KG1 (cell line): ENCODE results near the gene VPS11.
"Not testable (repeated sequence)": the region's sequence is repeated elsewhere in the genome, so short reads cannot be mapped to it uniquely, and the experiment has no call there.

Experiments used
- DNase-seq: peaks from one replicate; lab custom pipeline; 2025; lab: John Stamatoyannopoulos, UW

VPS11 gene

DNA sequence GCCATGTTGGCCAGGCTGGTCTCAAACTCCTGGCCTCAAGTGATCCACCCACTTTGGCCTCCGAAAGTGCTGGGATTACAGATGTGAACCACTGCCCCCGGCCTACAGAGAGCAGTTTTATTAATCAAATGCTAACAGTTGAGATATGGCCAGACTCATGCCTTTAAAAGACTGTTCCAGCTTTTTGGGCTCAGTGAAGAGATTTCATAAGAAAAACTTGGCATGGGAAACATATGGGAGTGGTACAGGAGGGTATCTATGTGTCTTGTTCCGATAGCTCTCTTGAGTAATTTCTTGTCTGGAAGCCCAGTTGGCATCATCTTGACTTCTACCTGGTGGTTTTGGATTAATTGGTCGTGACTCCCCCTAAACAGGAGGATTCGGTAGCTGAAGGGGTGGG is 28.7 kb upstream of the VPS11 start:
- no peak for DNase-seq

DNA sequence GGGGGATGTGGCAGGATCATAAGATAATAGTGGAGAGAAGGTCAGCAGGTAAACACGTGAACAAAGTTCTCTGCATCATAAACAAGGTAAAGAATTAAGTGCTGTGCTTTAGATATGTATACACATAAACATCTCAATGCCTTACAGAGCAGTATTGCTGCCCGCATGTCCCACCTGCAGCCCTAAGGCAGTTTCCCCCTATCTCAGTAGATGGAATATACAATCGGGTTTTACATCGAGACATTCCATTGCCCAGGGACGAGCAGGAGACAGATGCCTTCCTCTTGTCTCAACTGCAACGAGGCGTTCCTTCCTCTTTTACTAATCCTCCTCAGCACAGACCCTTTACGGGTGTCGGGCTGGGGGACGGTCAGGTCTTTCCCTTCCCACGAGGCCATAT is 28.1 kb upstream of the VPS11 start:
- DNase-seq, result not testable (repeated sequence)

DNA sequence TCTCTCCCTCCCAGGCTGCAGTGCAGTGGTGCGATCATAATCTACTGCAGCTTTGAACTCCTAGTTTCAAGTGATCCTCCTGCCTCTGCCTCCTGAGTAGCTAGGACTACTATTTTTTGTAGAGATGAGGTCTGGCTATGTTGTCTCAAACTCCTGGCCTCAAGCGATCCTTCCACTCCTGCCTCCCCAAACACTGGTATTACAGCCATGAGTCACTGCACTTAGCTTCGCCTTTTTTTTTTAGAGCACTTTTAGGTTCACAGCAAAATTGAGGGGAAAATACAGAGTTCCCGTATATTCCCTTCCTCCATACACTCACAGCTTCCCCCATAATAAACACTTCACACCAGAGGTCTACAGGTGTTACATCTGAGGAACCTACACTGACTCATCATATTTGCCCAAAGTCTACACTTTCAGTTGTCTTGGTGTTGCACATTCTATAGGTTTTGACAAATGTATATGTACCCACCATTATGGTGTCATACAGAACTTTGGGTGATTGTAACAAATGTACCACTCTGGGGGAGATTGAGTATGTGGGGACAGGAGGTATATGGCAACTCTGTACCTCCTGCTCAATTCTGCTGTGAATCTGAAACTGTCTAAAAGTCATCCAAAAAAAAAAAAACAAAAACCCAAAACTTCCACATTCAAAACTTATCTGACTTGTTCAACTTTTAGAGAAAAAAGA is 25.6 kb upstream of the VPS11 start:
- no peak for DNase-seq

- DNase-seq, result no peak
Observed at GRCh38 chr11:119042927-119043326, 24.7 kb upstream of the VPS11 start.

- DNase-seq, result no peak
Observed at GRCh38 chr11:119044708-119045107, 22.9 kb upstream of the VPS11 start.

DNA sequence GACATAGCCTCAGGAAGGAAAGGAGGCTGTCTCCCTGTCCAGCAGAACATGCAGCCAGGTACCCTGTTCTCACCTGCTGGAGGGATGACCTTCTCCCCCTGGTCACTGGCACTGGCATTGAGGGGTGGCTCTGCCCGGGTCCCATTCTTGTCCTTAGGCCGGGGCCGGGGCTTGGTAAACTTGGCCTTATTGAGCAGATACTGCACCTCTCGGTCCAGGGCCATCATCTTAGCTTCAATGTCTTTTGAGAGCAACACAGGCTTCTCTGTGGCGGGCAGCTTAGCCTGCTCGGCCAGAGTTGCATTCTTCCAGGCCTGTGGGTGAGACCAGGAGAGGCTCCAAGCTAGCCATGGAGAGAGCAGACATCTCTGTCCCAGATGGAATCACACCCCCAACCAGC is 21.1 kb upstream of the VPS11 start:
- DNase-seq, result no peak

GRCh38 chr11:119047205-119047604 is 20.4 kb upstream of the VPS11 start:
- no peak for DNase-seq

- no peak for DNase-seq
Observed at GRCh38 chr11:119048644-119049043, 19.0 kb upstream of the VPS11 start.

DNA sequence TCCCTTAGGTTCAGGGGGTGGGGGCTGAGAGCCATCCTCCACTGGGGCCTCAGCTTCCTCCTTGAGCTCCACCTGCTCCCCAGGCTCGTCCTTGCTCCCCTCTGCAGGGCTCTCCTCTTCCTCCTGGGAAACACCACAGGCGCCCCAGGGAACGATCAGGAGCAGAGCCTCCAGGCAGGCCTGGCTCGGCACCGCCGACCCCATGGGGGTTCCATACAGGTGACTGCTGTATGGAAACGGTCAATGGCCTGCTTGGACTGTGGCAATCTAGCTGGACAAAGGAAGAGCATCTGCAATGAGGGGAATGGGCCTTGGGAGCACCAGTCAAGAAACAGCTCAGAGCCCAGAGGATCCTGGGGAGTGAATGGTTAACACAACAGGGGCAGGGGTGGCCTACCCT is 18.5 kb upstream of the VPS11 start:
- no peak for DNase-seq

- DNase-seq, result no peak
Observed at GRCh38 chr11:119051440-119052162, 16.0 kb upstream of the VPS11 start.

GRCh38 chr11:119052163-119052814 is 15.3 kb upstream of the VPS11 start:
- DNase-seq, result no peak

- no peak for DNase-seq
Observed at GRCh38 chr11:119054418-119054817, 13.2 kb upstream of the VPS11 start.

DNA sequence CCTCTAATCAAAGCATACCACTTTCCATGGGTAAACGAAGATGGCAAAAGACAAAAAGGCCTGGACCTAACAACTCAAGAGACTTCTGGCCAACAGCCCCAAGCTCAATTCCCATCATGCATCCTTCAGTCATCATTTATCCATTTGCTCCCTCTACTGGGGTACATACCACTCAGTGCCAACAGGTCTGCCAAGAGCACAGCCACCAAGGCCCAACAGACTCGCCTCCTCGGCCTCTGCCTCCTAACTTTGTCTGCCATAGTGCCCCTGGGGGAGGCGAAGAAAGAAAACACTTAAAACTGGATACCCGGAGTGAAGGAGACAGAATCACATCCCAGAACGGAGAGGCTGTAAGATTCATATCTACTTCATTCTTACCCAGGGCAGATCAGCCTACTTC is 11.7 kb upstream of the VPS11 start:
- no peak for DNase-seq

DNA sequence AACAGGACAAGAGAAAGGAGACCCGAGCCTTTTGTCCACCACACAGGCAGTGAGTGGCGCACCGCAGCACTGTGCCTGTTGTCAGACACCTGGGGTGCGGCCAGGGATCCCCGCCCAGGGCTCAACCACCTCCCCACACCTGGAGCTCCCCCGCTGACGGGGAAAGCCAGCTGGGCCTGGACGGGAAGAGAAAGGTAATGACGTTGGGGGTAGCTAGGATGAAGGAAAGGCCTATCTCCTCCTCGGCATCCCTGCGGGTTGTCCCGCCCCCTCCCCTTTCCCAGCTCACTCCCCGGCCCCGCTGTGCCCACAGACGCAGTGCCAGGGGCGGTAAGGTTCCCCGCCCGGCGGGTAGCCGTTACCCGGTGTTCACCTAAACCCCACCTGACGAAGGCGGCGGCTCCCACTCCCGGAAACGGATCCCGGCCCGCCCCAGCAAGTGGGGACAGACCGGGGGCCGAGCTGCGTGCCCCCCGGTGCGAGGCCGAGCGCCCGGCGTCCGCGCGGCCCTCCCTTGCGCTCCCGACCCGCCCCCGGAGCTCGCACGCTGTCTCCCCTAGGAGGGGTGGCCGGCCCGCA is 11.1 kb upstream of the VPS11 start:
- no peak for DNase-seq

DNA sequence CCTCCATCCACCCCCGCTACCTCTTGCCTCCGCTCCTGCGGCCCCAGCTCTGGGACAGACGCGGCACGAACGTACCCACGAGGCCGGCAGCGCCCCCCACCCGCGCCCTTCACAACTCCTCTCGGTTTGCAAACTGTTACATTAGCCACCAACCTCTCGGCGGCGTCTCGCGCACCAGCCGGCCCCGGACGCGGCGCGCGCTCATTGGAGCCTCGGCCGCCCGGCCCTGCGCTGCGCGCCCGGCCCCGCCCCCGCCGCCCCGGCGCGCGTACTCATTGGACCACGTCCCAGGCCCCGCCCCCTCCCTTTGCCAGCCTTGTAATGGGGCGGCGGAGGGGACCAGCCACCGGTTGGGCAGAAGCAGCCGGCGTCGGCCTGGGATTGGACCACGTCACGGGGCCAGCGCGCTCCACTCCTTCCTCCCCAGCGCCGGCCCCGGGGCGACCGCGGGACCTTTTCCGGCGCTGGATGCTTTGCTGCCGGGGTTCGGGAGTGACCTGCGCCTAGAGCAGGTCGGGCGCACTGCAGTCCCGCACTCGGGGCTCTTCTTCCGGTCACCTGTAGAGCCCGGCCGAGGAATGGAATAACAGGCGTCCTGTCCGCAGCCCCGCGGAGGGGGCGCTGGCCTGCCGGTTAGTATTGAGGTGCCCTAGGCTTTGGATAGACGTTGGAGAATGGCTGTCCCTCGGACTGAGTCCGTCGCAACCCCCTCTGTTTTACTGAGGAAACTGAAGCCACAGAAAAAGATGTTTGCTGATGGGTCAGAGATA is 10.4 kb upstream of the VPS11 start, which contains the start of gene HYOU1:
HYOU1 (minus strand) TSS at position 206 of the 770 bp plus-strand sequence. CDS start 1,045 bp downstream, outside the sequence.
- peak; percentile 99 for DNase-seq

GRCh38 chr11:119059128-119059527 is 8.5 kb upstream of the VPS11 start:
- not testable (repeated sequence) for DNase-seq

GRCh38 chr11:119061256-119061655 is 6.4 kb upstream of the VPS11 start:
- DNase-seq, result no peak

GRCh38 chr11:119062779-119063178 is 4.8 kb upstream of the VPS11 start:
- DNase-seq, result no peak

DNA sequence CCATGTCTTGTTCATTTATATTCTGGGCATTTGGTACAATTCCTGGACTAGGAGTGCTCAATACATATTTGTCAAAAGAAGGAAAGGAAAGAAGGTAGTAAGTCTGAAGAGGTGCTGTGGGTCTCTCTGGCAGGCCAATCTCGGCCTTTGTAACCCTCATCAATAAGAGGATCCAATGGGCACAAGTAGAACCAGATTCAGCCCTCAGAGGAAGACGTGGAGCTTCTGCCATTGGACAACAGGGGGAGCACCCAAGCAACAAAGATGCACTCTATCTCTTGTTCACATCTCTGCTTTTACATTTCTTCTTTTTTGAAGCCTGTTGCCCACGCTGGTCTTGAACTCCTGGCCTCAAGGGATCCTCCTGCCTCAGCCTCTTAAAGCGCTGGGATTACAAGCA is 2.2 kb upstream of the VPS11 start:
- no peak for DNase-seq

DNA sequence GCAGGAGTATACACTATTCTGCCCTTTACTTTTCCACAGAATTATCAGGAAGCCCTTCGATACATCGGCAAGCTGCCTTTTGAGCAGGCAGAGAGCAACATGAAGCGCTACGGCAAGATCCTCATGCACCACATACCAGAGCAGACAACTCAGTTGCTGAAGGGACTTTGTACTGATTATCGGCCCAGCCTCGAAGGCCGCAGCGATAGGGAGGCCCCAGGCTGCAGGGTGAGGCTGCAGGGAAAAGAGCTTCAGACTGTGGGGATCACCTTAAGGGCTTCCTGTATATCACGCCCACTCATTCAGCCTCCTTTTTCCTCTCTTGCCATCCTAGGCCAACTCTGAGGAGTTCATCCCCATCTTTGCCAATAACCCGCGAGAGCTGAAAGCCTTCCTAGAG is 10.2 kb downstream of the VPS11 start:
- DNase-seq, result no peak

DNA sequence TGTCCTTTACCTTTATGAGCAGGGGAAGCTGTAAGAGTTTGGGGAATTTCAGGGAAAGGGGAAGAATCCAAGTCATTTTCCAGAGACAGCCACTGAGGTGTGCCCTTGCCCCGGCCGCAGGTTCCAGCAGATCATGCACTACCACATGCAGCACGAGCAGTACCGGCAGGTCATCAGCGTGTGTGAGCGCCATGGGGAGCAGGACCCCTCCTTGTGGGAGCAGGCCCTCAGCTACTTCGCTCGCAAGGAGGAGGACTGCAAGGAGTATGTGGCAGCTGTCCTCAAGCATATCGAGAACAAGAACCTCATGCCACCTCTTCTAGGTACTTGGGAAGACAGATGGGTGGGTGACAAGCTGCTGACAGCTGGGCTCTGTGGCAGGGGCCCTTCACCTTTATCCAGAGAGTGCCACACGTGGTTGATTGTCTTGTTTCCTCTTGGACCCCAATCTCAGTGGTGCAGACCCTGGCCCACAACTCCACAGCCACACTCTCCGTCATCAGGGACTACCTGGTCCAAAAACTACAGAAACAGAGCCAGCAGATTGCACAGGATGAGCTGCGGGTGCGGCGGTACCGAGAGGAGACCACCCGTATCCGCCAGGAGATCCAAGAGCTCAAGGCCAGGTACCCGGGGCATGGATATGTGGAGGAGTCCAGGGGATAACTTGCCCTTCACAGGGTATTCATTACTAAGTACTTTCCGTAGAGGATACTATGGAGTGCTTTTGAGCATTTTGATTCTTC is 11.2 kb downstream of the VPS11 start:
- no peak for DNase-seq
